PC-9 (cell line): ENCODE measurements around the gene ADAMTSL3.

Experiments used
- CTCF ChIP-seq: fragments of 200-600 bp; sonication (generic); conservative IDR thresholded peaks from 2 replicates; pipeline ENCODE4 v1.6.1; 2017; ENCODE audit warnings: mixed run types, antibody characterized with exemption, mild to moderate bottlenecking, moderate library complexity
- EZH2 ChIP-seq: fragments of 200-600 bp; sonication (generic); IDR thresholded peaks from 2 replicates; pipeline ENCODE4 v1.8.0; 2017; ENCODE audit warnings: antibody characterized with exemption, low read depth

- TF ChIP-seq CTCF (no peak), EZH2 (no peak)
These were observed 368.6 kb downstream of the ADAMTSL3 start for GRCh38 chr15:84022516-84022915.
